HG02588 (cell line): ENCODE results near the gene SHANK3.
"Not testable (repeated sequence)": the region's sequence is repeated elsewhere in the genome, so short reads cannot be mapped to it uniquely, and the experiment has no call there.

ENCODE experiments used
- ATAC-seq: cut with Tn5 transposase; IDR thresholded peaks from one replicate; pipeline ENCODE4 v1.9.1; 2021; ENCODE audit warnings: mild to moderate bottlenecking, moderate library complexity; ENCODE audit not compliant: unreplicated experiment

Gene SHANK3

GRCh38 chr22:50653256-50653655 lies 19.4 kb upstream of the SHANK3 start:
- ATAC-seq: no peak

GRCh38 chr22:50654664-50655063 lies 18.0 kb upstream of the SHANK3 start:
- not testable (repeated sequence) for ATAC-seq

GRCh38 chr22:50656122-50657070 lies 16.2 kb upstream of the SHANK3 start:
- no peak for ATAC-seq

DNA sequence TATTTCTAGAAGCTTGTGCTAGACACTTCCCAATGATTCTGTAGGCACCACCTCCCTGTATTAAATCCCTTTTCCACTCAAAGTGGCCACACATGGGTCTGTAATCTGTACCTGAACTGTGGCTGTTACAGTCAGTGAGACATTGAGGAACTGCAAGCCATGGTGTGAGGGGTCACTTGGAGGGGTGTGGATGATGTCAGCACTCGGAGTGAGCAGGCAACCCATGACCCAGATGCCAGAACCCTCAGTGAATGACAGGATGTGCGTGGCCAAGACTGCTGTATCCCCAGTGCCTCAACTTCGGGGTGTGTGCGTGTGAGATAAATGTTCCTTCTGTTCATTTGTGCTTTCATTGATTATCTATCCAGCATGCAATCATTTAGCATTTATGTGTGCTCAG lies 14.7 kb upstream of the SHANK3 start:
- no peak for ATAC-seq

GRCh38 chr22:50659711-50660110 lies 12.9 kb upstream of the SHANK3 start:
- ATAC-seq: not testable (repeated sequence)

DNA sequence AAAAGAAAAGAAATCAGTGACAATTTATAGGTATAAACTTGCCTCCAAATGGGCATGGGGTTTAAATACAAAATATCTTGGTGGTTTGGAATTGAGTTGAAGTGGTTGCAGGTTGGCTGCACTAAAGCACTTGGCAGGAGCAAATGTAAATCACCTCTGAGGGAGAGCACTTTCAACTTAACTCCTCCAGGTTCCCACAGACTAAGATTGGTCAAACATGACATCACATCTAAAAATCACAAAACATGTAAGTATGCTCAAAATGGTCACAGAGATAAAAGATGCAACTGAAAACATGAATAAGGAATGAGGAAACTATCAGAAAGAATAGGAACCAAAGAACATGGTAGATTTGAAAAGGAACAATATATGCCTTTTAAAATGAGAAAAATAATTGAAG lies 12.3 kb upstream of the SHANK3 start:
- no peak for ATAC-seq

GRCh38 chr22:50665212-50665611 lies 7.4 kb upstream of the SHANK3 start:
- no peak for ATAC-seq

DNA sequence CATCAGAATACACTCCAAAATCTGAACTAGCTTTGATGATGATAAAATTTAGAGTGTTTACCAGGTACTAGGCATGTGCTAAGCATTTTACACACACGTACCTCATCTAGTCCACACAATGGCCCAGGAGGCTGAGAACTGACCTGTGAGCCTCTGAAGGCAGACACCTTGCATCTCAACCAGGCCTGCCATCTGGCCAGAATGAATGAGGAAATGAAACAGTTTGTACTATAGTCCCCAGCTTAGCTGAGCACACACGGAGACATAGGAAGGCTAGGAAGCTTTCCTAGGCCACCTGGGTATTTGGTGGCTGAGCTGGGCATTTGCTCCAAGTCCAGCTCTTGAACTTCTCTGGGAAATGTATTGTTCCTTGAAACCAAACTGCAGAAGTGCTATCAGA lies 6.9 kb upstream of the SHANK3 start:
- no peak for ATAC-seq

DNA sequence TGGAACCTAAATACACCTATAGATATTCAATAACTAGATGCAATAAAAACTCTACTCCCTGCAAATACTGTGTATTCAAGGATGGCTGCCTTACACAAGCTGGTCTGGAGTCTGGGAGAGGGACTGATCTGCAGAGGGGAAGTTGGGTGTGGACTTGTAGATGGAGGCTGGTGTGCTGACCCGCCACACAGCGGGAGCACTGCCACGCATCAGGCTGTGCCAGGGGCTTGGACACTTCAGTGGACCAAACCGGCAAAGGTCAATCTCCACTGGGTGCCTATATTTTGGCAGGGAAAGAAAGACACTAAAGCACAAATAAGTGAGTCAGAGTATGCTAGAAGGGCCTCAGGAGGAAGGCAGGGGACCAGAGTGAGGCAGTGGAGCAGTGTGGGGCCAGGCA lies 2.1 kb upstream of the SHANK3 start:
- ATAC-seq: no peak

DNA sequence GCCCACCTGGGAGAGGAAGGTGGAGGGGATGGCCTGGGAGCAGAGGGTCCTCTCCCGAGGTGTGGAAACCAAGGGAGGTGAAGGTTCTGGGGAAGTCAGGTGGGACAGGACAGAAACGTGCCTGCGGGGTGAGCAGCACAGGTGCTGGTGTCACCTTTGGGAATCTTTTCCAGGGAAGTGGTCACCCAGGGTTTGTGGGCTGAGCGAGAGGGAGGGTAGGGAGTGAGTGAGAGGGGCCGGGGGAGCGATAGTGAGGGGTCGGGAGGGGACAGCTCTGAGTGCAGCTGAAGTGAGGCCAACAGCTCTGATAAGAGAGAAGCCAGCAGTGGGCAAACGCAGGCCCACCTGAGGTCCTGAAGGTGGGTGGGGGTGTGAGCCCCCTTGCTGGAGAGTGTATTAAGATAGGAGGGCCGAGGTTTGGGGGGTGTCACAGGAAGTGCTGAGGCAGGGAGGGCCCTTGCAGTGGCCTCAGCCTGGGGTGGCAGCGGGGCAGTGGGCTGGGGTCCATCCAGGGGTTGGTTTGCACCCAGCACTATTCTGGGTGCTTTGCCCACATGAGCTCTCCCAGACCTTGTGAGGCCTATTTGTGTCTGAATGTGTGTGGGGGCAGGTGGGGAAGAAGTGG lies 1.6 kb upstream of the SHANK3 start:
- no peak for ATAC-seq

- no peak for ATAC-seq
Measured at GRCh38 chr22:50671641-50672040, 982 bp upstream of the SHANK3 start.

DNA sequence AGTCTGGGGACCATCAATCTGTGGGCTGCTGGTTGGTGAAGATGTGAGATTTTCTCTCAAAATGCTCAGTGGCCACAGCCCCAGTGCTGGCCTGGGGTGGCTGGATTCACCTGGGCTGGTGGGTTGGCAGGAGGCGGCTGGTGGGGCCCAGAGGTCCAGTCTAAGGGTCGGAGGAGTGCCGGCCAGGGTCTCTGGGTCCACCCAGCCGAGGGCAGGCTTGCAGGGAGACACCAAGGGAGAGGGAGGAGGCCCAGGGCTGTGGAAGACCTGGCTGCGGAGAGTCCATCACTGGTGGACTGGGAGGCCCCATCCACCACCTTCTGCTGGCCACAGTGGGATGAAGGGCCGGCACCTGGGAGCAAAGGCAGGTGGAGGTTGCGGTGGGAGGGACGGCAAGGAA lies 582 bp upstream of the SHANK3 start:
- ATAC-seq: no peak

GRCh38 chr22:50673231-50674129 lies 857 bp downstream of the SHANK3 start:
- ATAC-seq: no peak

DNA sequence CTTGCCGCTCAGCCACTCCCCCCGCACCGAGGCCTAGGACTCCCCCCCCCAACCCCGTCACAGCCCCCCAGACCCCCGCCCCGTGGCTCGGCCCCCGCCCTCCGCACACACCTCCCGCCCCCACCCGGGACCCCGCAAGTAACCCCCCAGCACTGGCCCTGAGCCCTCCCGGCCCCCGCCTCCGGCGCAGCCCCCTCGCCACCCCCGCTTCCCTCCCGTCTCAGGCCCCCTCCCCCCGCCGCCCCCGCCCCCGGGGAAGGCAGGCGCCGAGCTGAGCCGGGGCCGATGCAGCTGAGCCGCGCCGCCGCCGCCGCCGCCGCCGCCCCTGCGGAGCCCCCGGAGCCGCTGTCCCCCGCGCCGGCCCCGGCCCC lies 1.5 kb downstream of the SHANK3 start:
- ATAC-seq: no peak

DNA sequence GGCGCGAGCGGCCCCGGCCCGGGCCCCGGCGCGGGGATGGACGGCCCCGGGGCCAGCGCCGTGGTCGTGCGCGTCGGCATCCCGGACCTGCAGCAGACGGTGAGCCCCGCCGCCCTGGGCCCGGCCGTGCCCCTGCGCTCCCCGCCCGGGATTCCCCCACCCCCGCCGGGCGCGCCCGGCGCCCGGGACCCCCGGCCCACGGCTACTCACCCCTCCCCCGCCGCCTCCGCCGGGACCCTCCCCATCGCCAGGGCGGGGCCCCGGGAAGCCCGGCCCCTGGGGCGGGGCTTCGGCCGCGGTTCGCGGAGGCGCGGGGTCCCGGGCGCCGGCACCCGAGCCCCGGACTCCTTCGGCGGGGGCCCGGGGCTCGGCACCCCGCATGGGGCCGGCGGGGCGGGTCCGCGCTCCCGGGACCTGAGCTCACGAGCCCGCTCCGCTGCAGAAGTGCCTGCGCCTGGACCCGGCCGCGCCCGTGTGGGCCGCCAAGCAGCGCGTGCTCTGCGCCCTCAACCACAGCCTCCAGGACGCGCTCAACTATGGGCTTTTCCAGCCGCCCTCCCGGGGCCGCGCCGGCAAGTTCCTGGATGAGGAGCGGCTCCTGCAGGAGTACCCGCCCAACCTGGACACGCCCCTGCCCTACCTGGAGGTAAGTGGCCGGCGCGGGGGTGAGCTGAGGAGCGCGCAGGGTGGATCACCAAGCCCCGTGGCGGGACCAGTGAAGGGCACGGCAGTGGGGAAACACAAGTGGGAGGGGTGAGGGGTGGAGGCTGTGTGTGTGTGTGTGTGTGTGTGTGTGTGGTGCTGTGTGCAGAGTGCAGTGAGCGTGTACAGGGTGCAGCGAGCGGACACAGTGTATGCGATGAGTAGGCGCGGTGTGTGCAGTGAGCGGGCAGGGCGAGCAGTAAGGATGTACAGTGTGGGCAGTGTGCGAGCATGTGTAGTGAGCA lies 2.3 kb downstream of the SHANK3 start:
- ATAC-seq: no peak

GRCh38 chr22:50675553-50676179 lies 3.0 kb downstream of the SHANK3 start:
- no peak for ATAC-seq

DNA sequence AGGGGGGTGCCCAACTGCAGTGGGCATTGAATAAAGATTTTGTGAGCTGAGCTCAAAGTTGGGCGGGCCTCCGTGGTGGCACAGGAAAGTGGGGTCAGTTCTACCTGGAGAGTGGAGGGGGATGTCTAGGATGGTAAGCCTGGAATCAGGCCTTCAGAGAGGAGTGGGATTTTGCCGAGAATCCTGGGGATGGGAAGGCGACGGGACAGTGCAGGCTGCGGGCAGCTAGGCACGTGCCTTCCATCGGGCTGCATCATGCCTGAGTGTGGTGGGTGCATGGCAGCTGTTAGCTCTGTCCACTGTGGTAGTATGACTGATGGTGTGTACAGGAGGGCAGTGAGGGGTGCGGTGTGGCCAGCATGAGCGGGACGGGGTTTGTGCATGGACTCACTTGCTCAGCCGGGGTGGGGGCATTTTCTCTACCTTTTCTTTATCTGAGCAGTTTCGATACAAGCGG lies 3.6 kb downstream of the SHANK3 start:
- ATAC-seq: no peak

GRCh38 chr22:50676661-50677492 lies 4.3 kb downstream of the SHANK3 start:
- no peak for ATAC-seq
